ENCODE results near the gene TNNI2.

TNNI2 gene

DNA sequence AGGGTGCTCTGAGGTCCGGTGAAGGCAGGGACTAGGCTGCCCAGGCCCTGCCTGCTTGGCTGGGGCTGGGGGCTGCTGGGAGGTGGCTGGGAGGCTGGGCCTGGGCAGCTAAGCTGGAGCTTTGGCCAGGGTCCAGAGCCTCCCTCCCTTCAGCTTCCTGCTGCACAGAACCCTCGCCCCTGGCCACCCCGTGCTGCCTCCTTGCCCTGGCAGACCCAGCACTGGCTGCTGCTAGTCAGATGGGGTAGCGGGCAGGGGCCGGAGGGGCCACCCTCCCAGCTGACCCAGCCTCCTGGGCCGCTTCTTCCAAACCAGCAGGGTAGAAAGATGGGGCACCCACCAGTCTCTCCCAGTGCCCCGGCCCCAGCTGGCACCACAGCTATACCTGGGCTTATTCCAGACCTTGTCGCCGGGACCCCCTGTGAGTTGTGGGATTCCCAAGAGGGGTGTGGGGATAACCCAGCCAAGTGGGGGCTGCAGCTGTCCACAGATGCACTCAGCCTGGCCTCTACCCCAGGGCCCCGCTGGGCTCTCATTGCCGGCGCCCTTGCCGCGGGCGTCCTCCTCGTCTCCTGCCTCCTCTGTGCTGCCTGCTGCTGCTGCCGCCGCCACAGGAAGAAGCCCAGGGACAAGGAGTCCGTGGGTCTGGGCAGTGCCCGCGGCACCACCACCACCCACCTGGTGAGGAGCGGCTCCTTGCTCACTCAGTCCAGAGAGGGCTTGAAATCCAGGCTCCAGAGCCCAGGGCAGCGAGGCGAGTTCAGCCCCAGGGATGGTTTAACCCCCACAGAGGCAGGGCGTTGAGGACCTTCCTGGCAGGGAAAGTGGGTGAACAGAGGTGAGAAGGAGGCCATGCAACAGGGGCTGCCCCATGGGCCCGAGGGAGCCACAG lies 3.8 kb upstream of the TNNI2 start, which contains the start of gene SYT8:
TSS of gene SYT8 (plus strand) at position 212 of the 892 bp plus-strand sequence. CDS start at position 328, 116 bp downstream.
- DNase-seq: no peak

DNA sequence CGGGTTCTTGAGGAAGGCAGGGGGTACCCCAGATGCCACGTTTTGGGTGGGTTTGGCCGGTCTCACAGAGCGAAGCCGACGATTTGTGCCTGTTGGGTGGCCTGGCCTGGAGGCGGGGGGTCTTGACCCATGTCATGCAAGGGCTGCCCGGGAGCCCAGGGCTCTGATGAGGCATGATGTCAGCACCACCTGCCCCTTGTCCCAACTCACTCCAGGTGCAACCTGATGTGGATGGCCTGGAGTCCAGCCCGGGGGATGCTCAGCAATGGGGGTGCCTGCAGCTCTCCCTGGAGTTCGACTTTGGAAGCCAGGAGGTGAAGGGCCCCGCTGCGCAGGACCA lies 3.1 kb upstream of the TNNI2 start:
- no peak for DNase-seq

DNA sequence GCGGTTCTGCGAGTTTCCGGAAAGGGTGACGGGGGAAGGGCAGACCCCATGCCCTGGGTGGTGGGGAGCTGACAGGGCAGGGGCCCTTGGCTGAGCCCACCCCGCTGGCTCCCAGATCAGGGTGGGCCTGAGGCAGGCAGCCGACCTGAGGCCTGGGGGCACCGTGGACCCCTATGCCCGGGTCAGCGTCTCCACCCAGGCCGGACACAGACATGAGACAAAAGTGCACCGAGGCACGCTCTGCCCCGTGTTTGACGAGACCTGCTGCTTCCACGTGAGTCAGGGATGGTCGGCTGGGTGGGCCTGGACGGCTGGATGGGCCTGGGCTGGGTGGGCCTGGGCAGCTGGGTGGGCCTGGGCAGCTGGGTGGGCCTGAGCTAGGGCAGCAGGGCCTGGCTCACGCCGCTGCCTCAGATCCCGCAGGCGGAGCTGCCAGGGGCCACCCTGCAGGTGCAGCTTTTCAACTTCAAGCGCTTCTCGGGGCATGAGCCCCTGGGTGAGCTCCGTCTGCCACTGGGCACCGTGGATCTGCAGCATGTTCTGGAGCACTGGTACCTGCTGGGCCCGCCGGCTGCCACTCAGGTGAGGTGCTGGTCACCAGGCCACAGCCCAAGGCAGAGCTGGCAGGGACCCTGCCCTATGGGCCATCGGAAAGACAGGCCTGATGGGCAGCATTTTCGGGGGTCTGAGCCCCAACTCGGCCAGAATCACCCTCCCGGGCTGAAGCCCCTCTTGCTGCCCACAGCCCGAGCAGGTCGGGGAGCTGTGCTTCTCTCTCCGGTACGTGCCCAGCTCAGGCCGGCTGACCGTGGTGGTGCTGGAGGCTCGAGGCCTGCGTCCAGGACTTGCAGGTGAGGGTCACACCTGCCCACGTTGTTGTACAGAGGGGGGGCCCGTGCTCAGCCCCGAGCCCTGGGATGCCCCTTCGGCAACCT lies 2.5 kb upstream of the TNNI2 start:
- DNase-seq: no peak

DNA sequence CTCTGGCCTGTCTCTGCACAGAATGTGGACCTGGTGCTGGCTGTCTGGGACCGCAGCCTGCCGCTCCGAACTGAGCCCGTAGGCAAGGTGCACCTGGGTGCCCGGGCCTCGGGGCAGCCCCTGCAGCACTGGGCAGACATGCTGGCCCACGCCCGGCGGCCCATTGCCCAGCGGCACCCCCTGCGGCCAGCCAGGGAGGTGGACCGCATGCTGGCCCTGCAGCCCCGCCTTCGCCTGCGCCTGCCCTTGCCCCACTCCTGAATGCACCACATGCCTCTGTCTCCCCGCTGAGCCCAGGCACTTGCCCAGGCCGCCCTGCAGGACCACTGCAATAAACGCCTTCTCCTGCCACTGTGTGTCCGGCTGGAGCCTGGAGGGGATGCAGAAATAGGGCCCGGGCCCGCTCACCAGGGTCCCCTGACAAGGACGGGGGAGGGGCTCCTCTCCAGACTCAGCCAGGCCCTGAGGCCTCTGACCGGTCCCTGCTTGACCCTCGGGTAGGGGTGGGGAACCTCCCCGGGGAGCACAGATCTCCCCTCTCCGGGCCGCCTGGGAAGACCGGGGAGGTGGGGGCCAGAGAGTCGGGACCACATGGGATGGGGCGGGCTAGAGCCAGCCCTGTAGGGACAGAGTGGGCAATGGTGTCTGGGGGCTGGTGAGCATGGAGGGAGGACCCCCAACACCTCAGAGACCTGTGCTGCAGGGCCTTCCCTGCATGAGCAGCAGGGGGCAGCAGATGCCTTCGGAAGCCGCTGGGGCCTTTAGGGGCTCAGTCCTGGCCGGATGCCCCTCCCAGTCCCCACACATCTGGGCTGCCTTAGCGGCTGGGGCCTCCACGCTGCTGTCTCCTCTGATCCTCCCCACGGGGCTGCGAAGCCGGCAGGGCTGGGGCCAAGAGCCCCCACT lies 1.4 kb upstream of the TNNI2 start:
- peak; percentile 86 for DNase-seq

DNA sequence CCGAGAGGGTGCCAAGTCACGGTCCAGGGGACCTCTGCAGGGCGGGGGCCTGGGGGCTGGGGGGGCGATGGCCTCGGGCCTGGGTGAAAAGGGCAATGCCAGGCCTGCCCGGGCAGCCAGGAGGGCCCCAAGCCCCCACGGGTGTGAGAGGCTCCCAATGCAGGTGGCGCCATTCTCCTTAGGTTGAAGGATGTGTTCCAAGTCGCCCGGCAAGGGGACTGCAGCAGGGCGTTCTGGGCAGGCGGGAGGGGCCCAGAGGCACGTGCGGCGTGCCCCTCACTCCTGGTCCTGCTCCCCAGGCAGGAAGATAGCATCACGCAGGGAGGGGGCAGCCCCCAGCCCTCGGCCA lies 730 bp upstream of the TNNI2 start:
- no peak for DNase-seq

DNA sequence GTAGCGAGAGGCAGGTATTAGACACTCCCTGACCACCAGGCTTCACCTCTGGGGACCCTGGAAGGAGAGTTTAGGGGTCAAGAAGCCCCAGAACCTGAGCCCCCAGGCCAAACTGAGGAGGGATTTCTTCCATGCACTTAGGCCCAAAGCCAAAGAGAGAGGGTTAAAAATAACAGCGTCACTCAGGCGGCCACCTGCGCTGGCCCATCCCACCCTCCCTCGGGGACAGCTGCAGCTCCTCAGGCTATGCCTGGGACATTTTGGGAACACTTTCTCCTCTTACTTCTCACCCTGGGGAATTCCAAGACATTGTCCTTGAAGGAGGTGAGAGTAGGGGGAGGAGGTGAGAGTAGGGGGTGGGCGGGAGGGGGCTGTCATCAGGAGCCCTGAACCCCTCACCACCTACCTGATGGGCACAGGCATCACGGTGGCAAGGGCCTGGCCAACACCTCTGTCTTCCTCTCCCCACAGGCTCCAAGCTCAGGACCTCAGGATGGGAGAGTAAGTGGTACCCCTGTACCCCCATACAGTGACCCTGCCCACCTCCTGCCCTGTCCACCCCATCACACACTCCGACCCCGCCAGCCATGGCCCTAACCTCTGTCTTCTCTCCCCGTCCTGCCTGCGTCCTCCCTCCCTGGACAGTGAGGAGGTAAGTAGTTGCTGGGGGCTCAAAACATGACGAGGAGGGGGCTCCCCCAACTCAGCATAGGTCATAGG lies 583 bp downstream of the TNNI2 start:
- no peak for DNase-seq

DNA sequence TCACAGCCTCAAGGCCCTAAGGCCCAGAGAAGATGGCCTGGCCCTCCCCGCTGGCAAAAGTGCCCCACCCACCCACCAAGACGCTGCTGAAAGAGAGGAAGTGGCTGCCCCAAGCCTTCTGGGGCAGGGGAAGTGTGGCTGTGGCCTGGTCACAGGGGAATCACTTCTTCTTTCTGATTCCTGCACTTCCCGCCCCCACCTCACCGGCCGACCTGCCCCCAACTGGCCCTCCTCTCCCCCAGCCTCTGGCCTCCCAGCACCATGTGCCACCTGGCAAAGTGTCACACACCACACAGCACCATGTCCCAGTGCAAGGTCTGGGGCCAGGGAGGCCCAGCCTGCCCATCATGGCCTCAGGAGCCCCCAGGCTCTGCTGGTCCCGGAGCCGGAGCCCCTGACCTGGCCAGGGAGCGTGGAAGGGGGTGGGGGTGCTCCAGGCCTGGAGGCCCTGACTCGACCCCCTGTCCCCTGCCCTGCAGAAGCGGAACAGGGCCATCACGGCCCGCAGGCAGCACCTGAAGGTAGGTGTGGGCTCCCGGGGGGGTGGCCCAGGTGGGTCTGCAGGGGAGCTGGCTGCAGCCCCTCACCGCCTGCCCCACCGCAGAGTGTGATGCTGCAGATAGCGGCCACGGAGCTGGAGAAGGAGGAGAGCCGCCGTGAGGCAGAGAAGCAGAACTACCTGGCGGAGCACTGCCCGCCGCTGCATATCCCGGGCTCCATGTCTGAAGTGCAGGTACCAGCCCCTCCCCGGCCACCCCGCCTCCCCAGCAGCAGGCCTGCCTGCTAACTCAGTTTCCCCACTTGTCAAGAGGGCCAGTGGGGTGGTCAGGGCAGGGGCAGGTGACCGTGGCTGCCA lies 1.4 kb downstream of the TNNI2 start:
- DNase-seq: peak; percentile 41

DNA sequence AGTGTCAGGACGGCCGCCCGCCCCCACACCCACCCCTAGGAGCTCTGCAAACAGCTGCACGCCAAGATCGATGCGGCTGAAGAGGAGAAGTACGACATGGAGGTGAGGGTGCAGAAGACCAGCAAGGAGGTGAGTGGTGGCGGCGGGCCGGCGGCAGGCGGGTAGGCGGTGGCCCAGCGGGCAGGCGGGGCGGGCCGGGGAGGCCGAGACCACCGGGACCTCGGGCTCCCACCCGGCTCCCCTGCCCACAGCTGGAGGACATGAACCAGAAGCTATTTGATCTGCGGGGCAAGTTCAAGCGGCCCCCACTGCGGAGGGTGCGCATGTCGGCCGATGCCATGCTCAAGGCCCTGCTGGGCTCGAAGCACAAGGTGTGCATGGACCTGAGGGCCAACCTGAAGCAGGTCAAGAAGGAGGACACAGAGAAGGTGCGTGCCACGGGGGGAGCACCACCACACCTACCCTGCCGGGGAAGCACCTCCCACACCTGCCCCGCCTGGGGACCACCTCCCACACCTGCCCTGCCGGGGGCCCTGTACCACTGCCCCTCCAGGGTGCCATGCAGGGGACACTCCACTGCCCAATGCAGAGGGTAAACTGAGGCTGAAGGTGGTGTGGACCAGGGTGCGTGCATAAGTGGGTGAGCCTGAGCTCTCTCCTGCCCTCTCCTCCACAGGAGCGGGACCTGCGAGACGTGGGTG lies 2.1 kb downstream of the TNNI2 start:
- no peak for DNase-seq

DNA sequence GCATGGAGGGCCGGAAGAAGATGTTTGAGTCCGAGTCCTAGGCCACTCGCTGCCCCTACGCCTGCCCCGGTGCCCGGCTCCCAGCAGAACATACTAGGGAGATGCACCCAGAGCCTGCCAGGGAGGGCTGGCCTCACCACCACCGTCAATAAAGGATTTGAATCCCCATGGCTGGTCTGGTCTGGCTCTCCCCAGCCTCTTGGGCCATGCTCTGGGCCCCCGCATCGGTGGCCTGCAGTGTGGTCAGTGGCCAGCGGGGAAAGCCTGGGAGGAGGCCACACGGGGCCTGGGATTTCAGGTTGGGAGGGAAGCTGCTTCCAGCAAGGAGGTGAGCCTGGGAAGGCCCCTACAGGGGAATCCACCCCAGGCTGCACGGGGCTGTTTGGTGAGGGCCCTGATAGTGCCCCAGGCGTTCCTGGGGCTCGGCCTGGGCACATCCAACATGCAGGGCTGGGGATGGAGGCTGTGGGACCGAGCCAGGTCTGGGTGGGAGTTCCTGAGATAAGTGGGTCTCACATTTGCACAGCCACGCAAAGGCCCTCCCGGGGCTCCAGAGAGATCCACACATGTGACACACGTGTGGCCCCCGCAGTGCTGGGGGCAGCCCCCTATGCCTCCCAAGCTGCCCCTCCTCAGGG lies 2.8 kb downstream of the TNNI2 start:
- no peak for DNase-seq

DNA sequence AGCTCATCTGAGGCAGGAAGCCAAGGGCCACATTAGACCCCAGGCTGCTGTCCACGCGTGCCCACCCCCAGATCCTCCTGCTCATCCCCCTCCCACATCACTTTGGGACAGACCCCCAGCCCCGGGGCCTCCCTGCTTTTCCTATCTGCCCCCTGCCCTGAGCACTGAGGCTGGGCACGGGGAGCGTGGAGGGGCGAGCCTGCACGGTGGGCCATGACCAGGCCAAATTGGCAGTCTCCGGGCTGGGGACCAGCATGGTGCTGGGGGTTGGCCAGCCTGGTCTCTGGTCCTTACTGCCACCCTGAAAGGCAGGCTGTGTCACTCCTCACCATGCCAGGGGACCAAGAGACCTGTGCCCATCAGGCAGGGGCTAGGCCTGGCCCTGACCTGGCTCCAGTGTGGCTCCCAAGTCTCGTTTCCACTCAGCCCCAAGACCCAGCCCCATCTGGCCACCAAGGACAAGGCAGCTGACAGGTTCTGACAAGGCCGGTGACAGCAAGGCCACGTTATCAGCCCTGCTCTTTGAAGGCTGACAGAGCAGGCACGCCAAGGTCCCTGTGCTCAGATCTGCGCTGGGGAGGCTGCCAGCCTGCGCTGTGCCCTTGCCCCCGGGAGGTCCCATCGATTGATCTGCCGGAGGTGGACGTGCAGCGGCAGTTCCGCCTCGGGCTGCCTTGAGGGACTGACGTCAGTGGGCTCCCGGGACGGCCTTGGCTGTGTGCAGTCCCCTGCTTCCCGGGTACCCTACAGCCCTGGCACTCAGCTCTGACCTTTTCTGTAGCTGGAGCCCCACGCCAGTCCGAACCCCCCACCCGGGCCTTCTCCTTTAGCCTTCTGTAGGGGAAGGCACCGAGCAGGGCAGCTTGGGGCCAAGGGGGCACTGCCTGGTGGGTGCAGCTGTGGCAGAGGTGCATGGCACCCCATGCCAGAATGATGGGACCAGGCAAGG lies 3.6 kb downstream of the TNNI2 start:
- no peak for DNase-seq

DNA sequence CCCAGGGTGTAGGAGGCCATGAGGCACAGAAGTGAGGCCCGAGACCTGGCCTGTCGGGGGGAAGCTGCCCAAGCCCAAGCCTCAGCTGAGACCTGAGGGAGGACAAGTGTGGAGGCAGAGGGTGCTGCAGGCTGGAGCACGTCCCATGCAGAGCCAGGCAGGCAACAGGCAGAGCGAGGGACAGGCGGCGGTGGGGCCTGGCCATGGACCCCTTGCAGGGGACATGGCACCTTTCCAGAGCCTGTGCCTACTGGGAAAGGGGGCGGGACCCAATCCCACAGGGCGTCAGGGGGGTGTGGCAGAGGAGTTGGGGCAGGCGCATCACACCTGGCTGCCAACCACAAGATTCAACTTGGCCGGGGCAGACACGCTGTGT lies 4.3 kb downstream of the TNNI2 start:
- no peak for DNase-seq

DNA sequence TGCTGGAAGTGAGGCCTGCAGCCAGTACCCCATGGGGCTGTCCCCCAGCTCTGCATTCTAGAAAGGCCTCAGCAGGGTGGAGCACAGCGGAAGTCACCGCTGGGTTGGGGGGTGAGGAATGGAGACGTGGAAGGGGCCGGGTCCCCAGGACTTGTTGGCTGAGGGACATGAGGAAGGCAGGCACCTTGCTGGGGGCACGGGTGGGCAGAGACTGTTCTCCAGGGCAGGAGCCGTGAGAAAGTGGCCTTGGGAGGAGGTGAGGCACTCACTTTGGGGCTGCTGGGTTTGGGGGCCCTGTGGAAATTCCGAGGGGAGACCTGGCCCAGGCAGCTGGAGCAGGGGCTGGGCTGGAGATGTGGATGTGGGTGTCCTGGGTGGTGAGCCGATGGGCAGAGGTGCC lies 5.0 kb downstream of the TNNI2 start:
- no peak for DNase-seq

DNA sequence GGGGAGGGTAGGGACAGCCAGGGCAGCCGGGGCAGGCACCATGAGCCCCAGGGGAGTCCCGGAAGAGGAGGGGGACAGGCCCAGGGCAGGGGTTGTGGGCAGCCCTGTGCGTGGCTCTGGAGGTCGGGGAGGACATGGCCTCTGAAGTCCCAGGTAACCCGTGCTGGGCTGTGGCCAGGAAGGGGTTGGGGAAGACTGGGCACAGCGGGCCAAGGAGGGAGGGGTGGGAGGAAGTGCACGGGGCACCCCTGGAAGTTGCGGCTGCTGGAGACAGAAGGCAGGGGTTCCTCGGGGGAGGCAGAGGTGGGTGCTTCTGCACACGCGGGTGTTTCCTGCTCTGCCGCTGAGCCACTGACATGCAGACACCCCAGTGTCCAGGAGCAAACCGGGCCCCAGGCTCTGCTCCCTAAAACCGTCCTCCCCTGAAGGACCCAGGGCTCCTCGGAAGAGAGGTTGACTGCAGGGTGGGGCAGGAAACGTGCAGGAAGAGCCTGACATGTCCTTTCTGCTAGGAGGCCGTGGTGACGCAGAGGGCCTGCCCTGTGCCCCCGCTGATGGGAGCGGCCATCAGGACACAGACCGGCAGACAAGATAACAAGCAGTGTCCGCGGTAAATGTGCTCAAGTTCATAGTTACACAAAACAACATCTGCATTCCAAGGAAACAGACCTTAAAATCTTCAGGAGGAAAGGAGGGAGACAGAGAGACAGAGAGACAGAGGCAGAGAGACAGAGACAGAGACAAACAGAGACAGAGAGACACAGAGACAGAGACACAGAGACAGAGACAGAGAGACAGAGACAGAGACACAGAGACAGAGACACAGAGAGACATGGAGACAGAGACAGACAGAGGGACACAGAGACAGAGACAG lies 5.7 kb downstream of the TNNI2 start:
- DNase-seq: peak; percentile 66

DNA sequence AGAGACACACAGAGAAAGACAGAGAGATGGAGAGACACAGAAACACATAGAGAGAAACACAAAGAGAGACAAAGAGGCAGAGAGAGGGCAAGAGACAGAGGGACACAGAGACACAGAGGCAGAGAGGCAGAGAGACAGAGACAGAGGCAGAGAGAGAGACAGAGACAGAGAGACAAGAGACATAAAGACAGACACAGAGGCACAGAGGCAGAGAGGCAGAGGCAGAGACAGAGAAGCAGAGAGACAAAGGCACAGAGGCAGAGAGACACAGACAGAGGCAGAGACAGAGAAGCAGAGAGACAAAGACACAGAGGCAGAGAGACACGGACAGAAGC lies 6.3 kb downstream of the TNNI2 start:
- no peak for DNase-seq

DNA sequence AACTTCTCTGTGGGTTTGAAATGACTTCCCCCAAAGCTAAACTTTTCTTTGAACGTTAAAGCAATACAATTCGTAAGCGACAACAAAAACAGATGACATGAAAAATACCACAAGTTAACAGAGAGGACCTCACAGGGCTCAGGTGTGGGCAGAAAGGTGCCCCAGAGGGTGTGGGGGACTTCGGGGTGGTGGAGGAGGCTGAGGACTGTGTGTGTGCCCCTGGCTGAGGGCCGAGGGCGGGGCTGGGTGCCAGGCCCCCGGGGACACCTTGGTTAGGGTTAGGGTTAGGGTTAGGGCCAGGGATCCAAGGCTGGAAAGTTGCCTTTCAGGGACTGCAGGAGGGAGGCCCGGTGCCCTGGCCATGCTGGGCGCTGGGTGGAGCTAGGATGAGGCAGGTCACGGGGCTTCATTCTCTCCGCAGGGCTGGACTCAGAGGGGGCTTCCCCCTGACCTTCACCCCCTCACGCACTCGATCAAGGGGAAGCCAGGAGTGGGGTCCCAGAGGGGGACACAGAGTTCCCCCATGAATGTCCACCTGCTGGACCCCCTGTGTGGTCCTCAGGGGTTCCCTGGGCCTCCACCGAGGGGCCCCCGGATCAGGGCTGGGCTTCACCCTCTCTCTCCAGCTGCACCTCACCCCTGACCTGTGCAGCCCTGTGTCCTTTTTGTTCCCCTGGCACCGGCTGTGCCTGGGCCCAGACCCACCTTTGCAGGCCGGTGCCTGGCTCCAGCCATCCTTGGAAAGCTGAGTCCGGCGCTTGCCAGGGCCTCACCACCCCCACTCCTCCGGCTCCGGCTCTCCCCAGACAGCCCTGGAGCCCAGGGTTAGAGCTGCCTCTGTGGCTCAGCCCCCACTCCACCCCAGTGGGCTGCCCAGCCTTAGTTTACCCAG lies 7.0 kb downstream of the TNNI2 start:
- peak; percentile 62 for DNase-seq

DNA sequence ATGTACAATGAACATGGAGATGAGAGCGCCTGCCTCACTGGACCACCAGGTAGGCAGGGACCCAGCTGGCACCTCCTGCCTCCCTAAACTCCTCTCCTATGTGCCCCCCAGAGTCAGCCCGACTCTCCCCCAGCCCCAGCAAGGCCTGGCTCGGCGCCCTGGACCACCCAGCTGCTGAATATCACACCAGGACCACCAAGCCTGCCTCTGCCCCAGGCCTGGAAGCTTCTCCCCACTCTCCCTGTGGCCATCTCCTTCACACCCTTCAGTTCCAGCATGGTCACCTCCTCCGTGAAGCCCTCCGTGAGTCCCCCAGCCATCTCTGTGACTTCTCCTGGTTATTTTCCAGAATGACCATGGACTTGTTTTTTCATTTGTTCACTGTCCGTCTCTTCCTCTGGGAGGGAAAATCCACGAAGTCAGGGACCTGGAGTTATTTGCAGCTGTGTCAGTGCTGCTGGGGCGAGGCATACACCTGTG lies 7.7 kb downstream of the TNNI2 start:
- no peak for DNase-seq

All from CD4-positive, alpha-beta T cell treated with Interleukin-17A for 1 hour (primary cell).